GM12878 (cell line): ENCODE results near the gene RHEBL1. TPM values are rescaled to one million over a fixed set of nuclear protein-coding genes. Genes with fewer than 3 reads are reported as not detected.
A peak's percentile ranks its signal among the peaks of the same experiment; 100 is the strongest.

Source experiments
- ATAC-seq: fragments of 200-7000 bp; cut with Tn5 transposase; 3 replicates; pipeline ENCODE4 v1.9.1; 2020; ENCODE audit warnings: mild to moderate bottlenecking, moderate library complexity
- BruUV-seq: library from RNA; stranded (reverse); fragments of 400-500 nt; replicated peaks from 2 replicates; lab custom pipeline; 2021; lab: Mats Ljungman, UMichigan
- CTCF ChIA-PET: fragments of 300-600 bp; sonication (Branson Sonifier 250); formaldehyde crosslinking; extraction: SDS; loops from one replicate; lab custom pipeline; 2021; ENCODE audit warnings: inconsistent platforms; lab: Yijun Ruan, JAX
- POLR2A ChIA-PET: fragments of 350-600 bp; formaldehyde crosslinking; extraction: SDS; loops from one replicate; lab custom pipeline; 2021; ENCODE audit warnings: inconsistent platforms; lab: Charles Lee
- RAD21 ChIA-PET: fragments of 300-600 bp; sonication (Branson Sonifier 250); formaldehyde crosslinking; loops from one replicate; lab custom pipeline; 2023; ENCODE audit warnings: antibody characterized with exemption; ENCODE audit not compliant: unreplicated experiment; lab: Charles Lee
- SMC1A ChIA-PET: fragments of 300-600 bp; sonication (Branson Sonifier 250); formaldehyde crosslinking; loops from one replicate; lab custom pipeline; 2023; ENCODE audit not compliant: unreplicated experiment, uncharacterized antibody; lab: Charles Lee
- DNase-seq: peaks from one replicate; pipeline ENCODE4 v3.0.0-alpha.2; 2011; ENCODE audit warnings: low read depth, low spot score
- FAIRE-seq: peaks from 3 replicates; lab custom pipeline; 2011; peaks lifted over from hg19 to GRCh38; lab: Jason Lieb, UNC
- H2AFZ ChIP-seq: 2 replicates; pipeline ENCODE4 v1.6.0; 2011; ENCODE audit warnings: low read depth, low read length, control low read depth; ENCODE audit not compliant: control insufficient read depth
- H3K27ac ChIP-seq: 2 replicates; pipeline ENCODE4 v1.5.1; 2011; ENCODE audit warnings: control low read depth; ENCODE audit not compliant: control insufficient read depth, insufficient read depth
- H3K27me3 ChIP-seq, 2 experiments: replicated peaks in 1 of 2; 2 replicates each; pipeline versions ENCODE4 v1.6.0 to v1.6.1; 2011; ENCODE audit warnings: low read length in 1 of 2; ENCODE audit not compliant: control insufficient read depth in 2 of 2, insufficient read depth in 2 of 2
- H3K36me3 ChIP-seq, 2 experiments: 2 replicates each; pipeline ENCODE4 v1.5.1; 2011; ENCODE audit warnings: low read length in 1 of 2; ENCODE audit not compliant: control insufficient read depth in 2 of 2, insufficient read depth in 2 of 2
- H3K4me1 ChIP-seq: 2 replicates; pipeline ENCODE4 v1.6.1; 2011; ENCODE audit warnings: mild to moderate bottlenecking, low read length, moderate library complexity, mixed read lengths; ENCODE audit not compliant: control insufficient read depth, insufficient read depth
- H3K4me2 ChIP-seq: 2 replicates; pipeline ENCODE4 v1.6.0; 2011; ENCODE audit warnings: control low read depth; ENCODE audit not compliant: control insufficient read depth, insufficient read depth
- H3K4me3 ChIP-seq: fragments of 200-600 bp; sonication (generic); 2 replicates; pipeline ENCODE4 v1.5.1; 2016
- H3K79me2 ChIP-seq: 2 replicates; pipeline ENCODE4 v1.6.0; 2011; ENCODE audit warnings: low read length; ENCODE audit not compliant: control insufficient read depth, insufficient read depth
- H3K9ac ChIP-seq: 2 replicates; pipeline ENCODE4 v1.8.0; 2011; ENCODE audit warnings: low read length, control low read depth, mixed read lengths; ENCODE audit not compliant: control insufficient read depth, insufficient read depth
- H3K9me3 ChIP-seq: replicated peaks from 3 replicates; pipeline ENCODE4 v1.5.1; 2011; ENCODE audit warnings: mild to moderate bottlenecking, low read length; ENCODE audit not compliant: control insufficient read depth, insufficient read depth
- H4K20me1 ChIP-seq: 2 replicates; pipeline ENCODE4 v1.6.0; 2011; ENCODE audit not compliant: control insufficient read depth, insufficient read depth
- SREBF1 ChIP-seq: IDR thresholded peaks from 2 replicates; pipeline ENCODE4 v1.6.1; 2012; ENCODE audit warnings: mild to moderate bottlenecking, low read length
- SUZ12 ChIP-seq: fragments of 200-600 bp; sonication (generic); IDR thresholded peaks from one replicate; pipeline ENCODE4 v1.6.1; 2018; ENCODE audit warnings: antibody characterized with exemption, mild to moderate bottlenecking; ENCODE audit not compliant: unreplicated experiment
- ZNF592 ChIP-seq: fragments of 450-650 bp; IDR thresholded peaks from 2 replicates; pipeline ENCODE4 v1.6.1; 2017; ENCODE audit warnings: mild to moderate bottlenecking, moderate library complexity
- WGBS: methylation state at CpG from one replicate; pipeline ENCODE4 v1.1.6; 2016; ENCODE audit warnings: low lambda C conversion rate; ENCODE audit not compliant: insufficient replicate concordance, insufficient coverage; ENCODE audit errors: missing lambda C conversion rate; 5-methylcytosine and 5-hydroxymethylcytosine counted together
- in situ Hi-C: fragments of 300-500 bp; cut with MboI; formaldehyde crosslinking; loops from 9 replicates; pipeline ENCODE4 v1.14.3; 2018; ENCODE audit warnings: mixed read lengths
- intact Hi-C: fragments of 100-400 bp; cut with micrococcal nuclease; formaldehyde crosslinking; loops from one replicate; pipeline ENCODE4 v1.14.2; 2022; ENCODE audit not compliant: unreplicated experiment
- polyA plus RNA-seq, 11 experiments: library from polyadenylated mRNA; depleted of rRNA in 4 of 11; unstranded in 6 of 11; stranded (reverse) in 5 of 11; fragments of >200 nt; fragmentation: Nextera tagmentation in 4 of 11; fragmentation: Illumina TruSeq in 1 of 11; extraction: Ambion mirVana in 4 of 11; extraction: Trizol in 1 of 11; gene quantifications; 1 replicate in 1 of 11; 2 replicates in 10 of 11; pipeline versions ENCODE4 v1.2.1 to v1.2.3, GENCODE V29; 2011 to 2016; ENCODE audit warnings: inconsistent platforms in 2 of 11, missing spikeins in 2 of 11, low read depth in 1 of 11
- total RNA-seq, 4 experiments: library from RNA; depleted of rRNA in 3 of 4; stranded (reverse); fragments of >200 nt in 3 of 4; fragmentation: Illumina TruSeq in 1 of 4; extraction: Trizol in 1 of 4; gene quantifications; 2 replicates each; pipeline versions ENCODE4 v1.2.1 to v1.2.3, GENCODE V29; 2013 to 2021
- TF ChIP-seq, protein P1 (sequence below): fragments of 450-650 bp; IDR thresholded peaks from 2 replicates; pipeline ENCODE4 v1.6.1; 2017; ENCODE audit warnings: borderline replicate concordance

The RHEBL1 gene
- total and polyA plus RNA-seq, 10 of the 15 experiments (the other 5 are each of a cell fraction or from before 2014, with no cell fraction given), result 5.9 to 18.7 (median 12.0) TPM

DNA sequence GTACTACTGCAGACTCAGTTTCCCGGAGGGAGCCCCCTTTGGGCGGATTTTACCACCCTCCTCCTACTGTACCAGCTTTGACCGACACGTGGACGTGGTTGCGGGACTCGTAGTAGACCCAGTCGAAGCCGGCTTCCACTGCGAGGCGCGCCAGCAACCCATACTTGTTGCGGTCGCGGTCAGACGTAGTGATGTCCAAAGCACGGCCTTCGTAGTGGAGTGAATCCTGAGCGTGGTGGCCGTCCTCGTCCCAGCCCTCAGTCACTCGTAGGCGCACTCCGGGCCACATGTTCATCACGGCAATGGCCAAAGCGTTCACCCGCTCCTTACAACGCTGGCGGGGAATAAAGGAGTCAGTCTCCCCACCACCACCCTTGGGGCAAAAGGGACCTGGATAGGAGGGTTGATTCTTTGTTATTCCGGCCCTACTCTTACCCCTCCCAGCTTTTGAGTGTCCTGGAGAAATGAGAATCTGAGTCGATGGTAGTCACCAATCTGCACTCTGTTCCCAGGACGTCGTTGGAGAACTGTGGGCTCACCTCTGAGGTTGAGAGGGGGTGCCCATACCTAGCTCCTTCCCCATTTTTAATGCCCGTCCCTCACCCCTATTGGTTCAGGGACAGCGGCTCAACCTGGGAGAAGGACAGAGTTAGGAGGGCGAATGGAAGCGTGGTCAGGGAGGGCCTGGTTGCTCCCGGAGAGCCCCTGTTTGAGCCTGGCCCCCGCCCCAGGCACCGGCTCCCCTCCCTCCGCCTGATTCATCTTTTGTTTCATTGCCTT lies 21.5 kb upstream of the RHEBL1 start:
- in situ Hi-C loops (no loop called here), intact Hi-C loops (loop anchor here (5.0 kb wide), 1 partner anchor 94 kb away; the partner anchor contains the start of gene DDN)
- ChIA-PET SMC1A (interaction anchor here (1.0 to 6.8 kb wide), 4 partner anchors 18 to 94 kb away, joined by 3 to 64 read pairs (median 6); partner anchors contain the start of gene TUBA1B), RAD21 (interaction anchor here (1.3 to 5.9 kb wide), 5 partner anchors 9 to 144 kb away, joined by 3 to 66 read pairs (median 7); partner anchors contain the start of gene DDN), POLR2A (interaction anchor here (1.0 to 1.3 kb wide), 2 partner anchors 21 to 97 kb away, joined by 3 read pairs; partner anchors contain the start of genes RHEBL1 and TUBA1A), CTCF (interaction anchor here (0.9 to 12.2 kb wide), 17 partner anchors 9 to 166 kb away, joined by 3 to 244 read pairs (median 7); partner anchors contain the start of genes DDN, FKBP11, LMBR1L and RHEBL1)
- H3K4me2 ChIP-seq, result no peak overlapping the region
- H3K9ac ChIP-seq, result no peak overlapping the region
- peaks cover 3% of the 10 kb centered on the region; the same call in 1 of the 2 replicates for H3K4me1 ChIP-seq
- no peaks in the 10 kb centered on the region for H3K79me2 ChIP-seq
- H3K27me3 ChIP-seq, result peaks cover 32 to 45% of the 10 kb centered on the region in 2 experiments
- no peaks in the 10 kb centered on the region for H4K20me1 ChIP-seq
- no peak overlapping the region for H3K4me3 ChIP-seq
- FAIRE-seq (no peak), ATAC-seq (no peak)
- WGBS, result 59% methylated on average over 38 of the region's 41 CpGs
- H3K36me3 ChIP-seq, result no peaks in the 10 kb centered on the region
- H2AFZ ChIP-seq, result no peak overlapping the region
- TF ChIP-seq, protein P1, sequence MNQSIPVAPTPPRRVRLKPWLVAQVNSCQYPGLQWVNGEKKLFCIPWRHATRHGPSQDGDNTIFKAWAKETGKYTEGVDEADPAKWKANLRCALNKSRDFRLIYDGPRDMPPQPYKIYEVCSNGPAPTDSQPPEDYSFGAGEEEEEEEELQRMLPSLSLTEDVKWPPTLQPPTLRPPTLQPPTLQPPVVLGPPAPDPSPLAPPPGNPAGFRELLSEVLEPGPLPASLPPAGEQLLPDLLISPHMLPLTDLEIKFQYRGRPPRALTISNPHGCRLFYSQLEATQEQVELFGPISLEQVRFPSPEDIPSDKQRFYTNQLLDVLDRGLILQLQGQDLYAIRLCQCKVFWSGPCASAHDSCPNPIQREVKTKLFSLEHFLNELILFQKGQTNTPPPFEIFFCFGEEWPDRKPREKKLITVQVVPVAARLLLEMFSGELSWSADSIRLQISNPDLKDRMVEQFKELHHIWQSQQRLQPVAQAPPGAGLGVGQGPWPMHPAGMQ, result no peak
- no peak for TF ChIP-seq SREBF1
- peak; percentile 42 for TF ChIP-seq SUZ12
- no peak for TF ChIP-seq ZNF592
- TF ChIP-seq, all 136 proteins: peak for 1
- DNase-seq, result no peak
- Histone ChIP-seq H3K27ac (no peak overlapping the region), H3K9me3 (no peaks in the 10 kb centered on the region)
- no TSS peak for BruUV-seq
